HCT116 (cell line): ENCODE data around the gene CEP41. TPM values are rescaled to one million over a fixed set of nuclear protein-coding genes. Genes with fewer than 3 reads are reported as not detected.

Source experiments
- ATAC-seq: fragments of 200-7000 bp; cut with Tn5 transposase; 2 replicates; pipeline ENCODE4 v1.9.1; 2020; ENCODE audit warnings: mild to moderate bottlenecking, moderate library complexity
- BruUV-seq: library from RNA; stranded (reverse); fragments of 400-500 nt; replicated peaks from 2 replicates; lab custom pipeline; 2021; lab: Mats Ljungman, UMichigan
- CTCF ChIA-PET: fragments of 300-600 bp; sonication (Branson Sonifier 250); formaldehyde crosslinking; loops from one replicate; lab custom pipeline; 2021; ENCODE audit warnings: antibody characterized with exemption; lab: Charles Lee
- POLR2A ChIA-PET: fragments of 300-600, 350-600 bp; sonication (Branson Sonifier 250); formaldehyde crosslinking; loops from one replicate; lab custom pipeline; 2021; ENCODE audit warnings: antibody characterized with exemption; lab: Charles Lee
- RAD21 ChIA-PET, 2 experiments: fragments of 300-600 bp; sonication (Branson Sonifier 250); formaldehyde crosslinking; loops; one replicate each; lab custom pipeline; 2023; ENCODE audit warnings: low total read pairs in 2 of 2; ENCODE audit not compliant: uncharacterized antibody in 2 of 2, unreplicated experiment in 2 of 2, low non-redundant PET in 1 of 2; lab: Charles Lee
- DNase-seq: peaks from one replicate; pipeline ENCODE4 v3.0.0-alpha.2; 2010; ENCODE audit warnings: low read depth, low spot score
- H2AFZ ChIP-seq: fragments of 200-600 bp; shearing (Covaris generic), sonication (generic); 2 replicates; pipeline ENCODE4 v1.6.1; 2017; ENCODE audit warnings: low read depth, mixed run types, mixed read lengths, antibody characterized with exemption, low read length; ENCODE audit not compliant: poor library complexity, severe bottlenecking
- H3K27ac ChIP-seq: 2 replicates; pipeline ENCODE4 v1.5.1; 2012; ENCODE audit warnings: low read depth, low read length
- H3K27me3 ChIP-seq: fragments of 200-600 bp; sonication (generic); 2 replicates; pipeline ENCODE4 v1.6.1; 2016; ENCODE audit warnings: mixed run types, low read length, mixed read lengths; ENCODE audit not compliant: insufficient read depth
- H3K36me3 ChIP-seq, 2 experiments: fragments of 200-500 bp in 1 of 2; fragments of 200-600 bp in 1 of 2; sonication (Bioruptor generic) in 1 of 2; sonication (generic) in 1 of 2; 2 replicates each; pipeline versions ENCODE4 v1.5.1 to v1.6.1; 2014 to 2016; ENCODE audit warnings: low read length in 2 of 2, inconsistent platforms in 1 of 2, mixed read lengths in 1 of 2, mixed run types in 1 of 2; ENCODE audit not compliant: insufficient read depth in 2 of 2, control insufficient read depth in 1 of 2
- H3K4me1 ChIP-seq, 2 experiments: fragments of 200-600 bp in 1 of 2; sonication (generic) in 1 of 2; 2 replicates each; pipeline versions ENCODE4 v1.5.1 to v1.6.1; 2012 to 2017; ENCODE audit warnings: low read length in 2 of 2, inconsistent platforms in 1 of 2, mild to moderate bottlenecking in 1 of 2, mixed read lengths in 1 of 2, mixed run types in 1 of 2, moderate library complexity in 1 of 2; ENCODE audit not compliant: insufficient read depth in 2 of 2, control insufficient read depth in 1 of 2
- H3K4me2 ChIP-seq: fragments of 200-600 bp; sonication (generic); 2 replicates; pipeline ENCODE4 v1.6.1; 2017; ENCODE audit warnings: mixed run types, low read length, mixed read lengths
- H3K4me3 ChIP-seq, 2 experiments: fragments of 200-600 bp in 1 of 2; sonication (generic) in 1 of 2; replicated peaks in 1 of 2; 2 replicates each; pipeline ENCODE4 v1.5.1; 2011 to 2016; ENCODE audit warnings: low read length in 2 of 2, control low read depth in 1 of 2, low read depth in 1 of 2, mild to moderate bottlenecking in 1 of 2, mixed read lengths in 1 of 2, mixed run types in 1 of 2
- H3K79me2 ChIP-seq: fragments of 200-600 bp; sonication (generic); 2 replicates; pipeline ENCODE4 v1.6.1; 2017; ENCODE audit warnings: mild to moderate bottlenecking, mixed run types, low read length, moderate library complexity, mixed read lengths; ENCODE audit not compliant: insufficient read depth
- H3K9ac ChIP-seq: fragments of 200-600 bp; sonication (generic); 2 replicates; pipeline ENCODE4 v1.6.1; 2016; ENCODE audit warnings: low read length, mixed read lengths
- H3K9me2 ChIP-seq: fragments of 200-600 bp; sonication (generic), shearing (Covaris generic); 2 replicates; pipeline ENCODE4 v1.6.1; 2017; ENCODE audit warnings: mixed run types, mild to moderate bottlenecking, moderate library complexity; ENCODE audit not compliant: insufficient read depth
- H3K9me3 ChIP-seq, 2 experiments: fragments of 200-500 bp in 1 of 2; fragments of 200-600 bp in 1 of 2; sonication (Bioruptor generic) in 1 of 2; sonication (generic) in 1 of 2; 2 replicates each; pipeline ENCODE4 v1.6.1; 2014 to 2017; ENCODE audit warnings: low read length in 2 of 2, mixed read lengths in 2 of 2, inconsistent platforms in 1 of 2, low read depth in 1 of 2, mild to moderate bottlenecking in 1 of 2, mixed run types in 1 of 2, moderate library complexity in 1 of 2; ENCODE audit not compliant: control insufficient read depth in 1 of 2, insufficient read depth in 1 of 2
- H4K20me1 ChIP-seq: fragments of 200-600 bp; sonication (generic), shearing (Covaris generic); 2 replicates; pipeline ENCODE4 v1.6.1; 2017; ENCODE audit warnings: mixed run types, mild to moderate bottlenecking, moderate library complexity; ENCODE audit not compliant: insufficient read depth
- EGR1 ChIP-seq: IDR thresholded peaks from 2 replicates; pipeline ENCODE4 v1.6.1; 2012; ENCODE audit warnings: low read depth
- ELF1 ChIP-seq: IDR thresholded peaks from 2 replicates; pipeline ENCODE4 v1.6.1; 2012; ENCODE audit warnings: low read depth, borderline replicate concordance
- EZH2phosphoT487 ChIP-seq: fragments of 200-600 bp; IDR thresholded peaks from 2 replicates; pipeline ENCODE4 v1.6.1; 2018; ENCODE audit warnings: antibody characterized with exemption, borderline replicate concordance
- FOSL1 ChIP-seq: IDR thresholded peaks from 2 replicates; pipeline ENCODE4 v1.6.1; 2012; ENCODE audit warnings: low read depth
- JUND ChIP-seq: IDR thresholded peaks from 2 replicates; pipeline ENCODE4 v1.6.1; 2012
- MAX ChIP-seq: IDR thresholded peaks from 2 replicates; pipeline ENCODE4 v1.6.1; 2012
- SP1 ChIP-seq: IDR thresholded peaks from 2 replicates; pipeline ENCODE4 v1.6.1; 2012; ENCODE audit warnings: low read depth
- YY1 ChIP-seq: IDR thresholded peaks from 2 replicates; pipeline ENCODE4 v1.6.1; 2011; ENCODE audit warnings: low read length, low read depth, moderate library complexity, mild to moderate bottlenecking; ENCODE audit not compliant: insufficient replicate concordance; ENCODE audit errors: extremely low read depth
- intact Hi-C: fragments of 100-400 bp; cut with micrococcal nuclease; formaldehyde crosslinking; loops from 2 replicates; pipeline ENCODE4 v1.10.0; 2022
- total RNA-seq: library from RNA; stranded (reverse); gene quantifications from one replicate; pipeline ENCODE4 v1.2.1, GENCODE V29; 2021; ENCODE audit not compliant: unreplicated experiment

CEP41 gene
- total RNA-seq, 1 experiment from 2014 or later = 13.6 TPM

- TF ChIP-seq EZH2phosphoT487 = no peak
- no peak for TF ChIP-seq ELF1
- TF ChIP-seq FOSL1 = no peak
- no peak for TF ChIP-seq MAX
- TF ChIP-seq, all 23 proteins: peak for 0
These were observed 45.4 kb downstream of the CEP41 start (continued) for GRCh38 chr7:130395421-130395820.

GRCh38 chr7:130394421-130395195 is 46.2 kb downstream of the CEP41 start:
- H3K4me2 ChIP-seq = no peak overlapping the region
- ATAC-seq = no peak
- no peaks in the 10 kb centered on the region for H3K36me3 ChIP-seq
- H3K27ac ChIP-seq = no peak overlapping the region
- no peaks in the 10 kb centered on the region for H3K4me1 ChIP-seq
- no peak for DNase-seq
- no peaks in the 10 kb centered on the region for H3K27me3 ChIP-seq
- no peaks in the 10 kb centered on the region for H3K9me2 ChIP-seq
- ChIA-PET POLR2A (no interaction called here), RAD21 (no interaction called here), CTCF (no interaction called here)
- H3K4me3 ChIP-seq = no peak overlapping the region
- no peak overlapping the region for H3K9ac ChIP-seq
- TF ChIP-seq SP1 = no peak
- no peak for TF ChIP-seq JUND
- no peak for TF ChIP-seq EZH2phosphoT487
- TF ChIP-seq YY1 = no peak
- no peak for TF ChIP-seq EGR1
- H3K9me3 ChIP-seq = no peaks in the 10 kb centered on the region
- H4K20me1 ChIP-seq = no peaks in the 10 kb centered on the region
- intact Hi-C loops = no loop called here
- BruUV-seq = no TSS peak
- H3K79me2 ChIP-seq = no peaks in the 10 kb centered on the region
- H2AFZ ChIP-seq = no peak overlapping the region
